Measurements from ENCODE around the gene AVPR2. TPM values are rescaled to one million over a fixed set of nuclear protein-coding genes. Genes with fewer than 3 reads are reported as not detected.

Gene AVPR2
- total and polyA plus RNA-seq, 10 of the 15 experiments (the other 5 are each of a cell fraction or from before 2014, with no cell fraction given), result 0.12 to 0.37 TPM; not detected in 8

DNA sequence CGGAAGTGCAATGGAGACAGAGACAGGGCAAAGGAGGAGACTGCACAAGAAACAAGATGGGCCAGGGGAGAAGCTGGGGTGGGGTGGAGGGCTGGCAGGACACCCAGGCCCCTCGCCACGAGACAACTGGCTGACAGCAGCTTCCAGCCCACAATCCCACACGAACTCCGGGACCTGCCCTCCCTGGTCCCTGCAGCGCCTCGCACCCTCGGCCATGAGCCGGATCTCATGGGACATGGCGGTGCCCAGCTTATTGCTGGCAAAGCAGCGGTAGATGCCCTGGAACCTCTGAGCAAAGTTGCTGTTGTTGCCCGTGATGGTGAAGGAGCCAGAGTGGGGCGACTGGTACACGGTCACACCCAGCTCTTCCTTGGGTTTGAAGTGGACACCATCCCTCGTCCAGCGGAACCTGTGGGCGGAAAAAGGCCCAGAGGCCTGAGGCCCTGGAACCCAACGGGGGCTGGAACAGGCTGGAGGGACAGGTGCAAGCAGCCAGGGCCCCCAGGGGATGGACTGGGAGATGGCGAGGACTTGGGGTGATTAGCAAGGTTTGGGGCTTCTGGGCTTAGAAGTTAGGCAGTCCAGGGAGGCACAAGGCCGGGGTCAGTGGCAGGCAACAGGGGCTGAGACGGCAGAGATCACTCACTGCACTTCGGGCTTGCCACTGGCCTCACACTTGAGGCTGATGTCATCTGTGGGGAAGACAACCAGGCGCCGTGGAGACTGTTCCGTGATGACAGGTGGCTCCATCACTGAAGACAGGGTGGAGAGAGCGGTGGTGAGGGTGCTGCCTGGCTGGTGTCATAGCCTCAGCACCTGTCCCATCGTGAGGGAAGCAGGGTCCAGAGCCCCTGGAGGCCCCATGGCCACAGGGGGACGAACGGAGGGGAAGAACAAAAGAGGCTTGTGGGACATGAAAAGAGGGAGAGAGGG is 32.3 kb upstream of the AVPR2 start:
- RAD21 ChIA-PET (ENCODE audit: unreplicated experiment), result no interaction called here
- Histone ChIP-seq H3K9me3 (replicated peaks; ENCODE audit: control insufficient read depth, insufficient read depth, low read length) (no peaks in the 10 kb centered on the region; the same call in 2 of the 3 replicates), H3K4me3 (no peak overlapping the region), H3K4me1 (ENCODE audit: control insufficient read depth, insufficient read depth, low read length) (no peaks in the 10 kb centered on the region), H4K20me1 (ENCODE audit: control insufficient read depth, insufficient read depth) (no peaks in the 10 kb centered on the region), H3K27ac (ENCODE audit: control insufficient read depth, insufficient read depth) (no peak overlapping the region), H3K36me3 (ENCODE audit: control insufficient read depth in 2 of 2, insufficient read depth in 2 of 2, low read length in 1 of 2) (no peaks in the 10 kb centered on the region), H3K27me3 (replicated peaks in 1 of 2; ENCODE audit: control insufficient read depth in 2 of 2, insufficient read depth in 2 of 2, low read length in 1 of 2) (peaks cover 2% of the 10 kb centered on the region in 2 experiments; a peak in 2 of 4 replicates), H3K4me2 (ENCODE audit: control insufficient read depth, insufficient read depth) (no peak overlapping the region), H2AFZ (ENCODE audit: control insufficient read depth, low read depth, low read length) (no peak overlapping the region), H3K9ac (ENCODE audit: control insufficient read depth, insufficient read depth, low read length) (no peak overlapping the region), H3K79me2 (ENCODE audit: control insufficient read depth, insufficient read depth, low read length) (no peaks in the 10 kb centered on the region)
- CTCF ChIA-PET, result interaction anchor here (0.6 kb wide), 1 partner anchor 187 kb away, joined by 3 read pairs; no protein-coding TSS in a partner anchor
- no TSS peak for BruUV-seq (replicated peaks)
- FAIRE-seq (no peak), DNase-seq (ENCODE audit: low read depth, low spot score) (no peak), ATAC-seq (no peak)
- TF ChIP-seq RFX5 (IDR thresholded peaks at IDR 0.05; ENCODE audit: low read depth, low read length) (no peak), MYB (IDR thresholded peaks at IDR 0.05; ENCODE audit: borderline replicate concordance, low read depth, low read length) (no peak), SPI1 (IDR thresholded peaks at IDR 0.05; ENCODE audit: borderline replicate concordance, insufficient read depth, low read depth, low read length) (no peak), TCF12 (IDR thresholded peaks at IDR 0.05; ENCODE audit: low read depth, low read length) (no peak), FOXM1 (IDR thresholded peaks at IDR 0.05; ENCODE audit: low read depth, low read length) (no peak), MYC (IDR thresholded peaks at IDR 0.05; ENCODE audit: insufficient read depth, insufficient read length, insufficient replicate concordance, low read length, severe bottlenecking) (no peak), PAX8 (IDR thresholded peaks at IDR 0.05) (no peak), CEBPB (IDR thresholded peaks at IDR 0.05; ENCODE audit: borderline replicate concordance in 1 of 2, low read depth in 2 of 2, low read length in 2 of 2) (no peak)
- TF ChIP-seq, protein P1, sequence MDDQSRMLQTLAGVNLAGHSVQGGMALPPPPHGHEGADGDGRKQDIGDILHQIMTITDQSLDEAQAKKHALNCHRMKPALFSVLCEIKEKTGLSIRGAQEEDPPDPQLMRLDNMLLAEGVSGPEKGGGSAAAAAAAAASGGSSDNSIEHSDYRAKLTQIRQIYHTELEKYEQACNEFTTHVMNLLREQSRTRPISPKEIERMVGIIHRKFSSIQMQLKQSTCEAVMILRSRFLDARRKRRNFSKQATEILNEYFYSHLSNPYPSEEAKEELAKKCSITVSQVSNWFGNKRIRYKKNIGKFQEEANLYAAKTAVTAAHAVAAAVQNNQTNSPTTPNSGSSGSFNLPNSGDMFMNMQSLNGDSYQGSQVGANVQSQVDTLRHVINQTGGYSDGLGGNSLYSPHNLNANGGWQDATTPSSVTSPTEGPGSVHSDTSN (IDR thresholded peaks at IDR 0.05; ENCODE audit: insufficient replicate concordance, low read depth, low read length), result no peak
- TF ChIP-seq, protein P2, sequence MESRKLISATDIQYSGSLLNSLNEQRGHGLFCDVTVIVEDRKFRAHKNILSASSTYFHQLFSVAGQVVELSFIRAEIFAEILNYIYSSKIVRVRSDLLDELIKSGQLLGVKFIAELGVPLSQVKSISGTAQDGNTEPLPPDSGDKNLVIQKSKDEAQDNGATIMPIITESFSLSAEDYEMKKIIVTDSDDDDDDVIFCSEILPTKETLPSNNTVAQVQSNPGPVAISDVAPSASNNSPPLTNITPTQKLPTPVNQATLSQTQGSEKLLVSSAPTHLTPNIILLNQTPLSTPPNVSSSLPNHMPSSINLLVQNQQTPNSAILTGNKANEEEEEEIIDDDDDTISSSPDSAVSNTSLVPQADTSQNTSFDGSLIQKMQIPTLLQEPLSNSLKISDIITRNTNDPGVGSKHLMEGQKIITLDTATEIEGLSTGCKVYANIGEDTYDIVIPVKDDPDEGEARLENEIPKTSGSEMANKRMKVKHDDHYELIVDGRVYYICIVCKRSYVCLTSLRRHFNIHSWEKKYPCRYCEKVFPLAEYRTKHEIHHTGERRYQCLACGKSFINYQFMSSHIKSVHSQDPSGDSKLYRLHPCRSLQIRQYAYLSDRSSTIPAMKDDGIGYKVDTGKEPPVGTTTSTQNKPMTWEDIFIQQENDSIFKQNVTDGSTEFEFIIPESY (IDR thresholded peaks at IDR 0.05), result no peak
- TF ChIP-seq, protein P3, sequence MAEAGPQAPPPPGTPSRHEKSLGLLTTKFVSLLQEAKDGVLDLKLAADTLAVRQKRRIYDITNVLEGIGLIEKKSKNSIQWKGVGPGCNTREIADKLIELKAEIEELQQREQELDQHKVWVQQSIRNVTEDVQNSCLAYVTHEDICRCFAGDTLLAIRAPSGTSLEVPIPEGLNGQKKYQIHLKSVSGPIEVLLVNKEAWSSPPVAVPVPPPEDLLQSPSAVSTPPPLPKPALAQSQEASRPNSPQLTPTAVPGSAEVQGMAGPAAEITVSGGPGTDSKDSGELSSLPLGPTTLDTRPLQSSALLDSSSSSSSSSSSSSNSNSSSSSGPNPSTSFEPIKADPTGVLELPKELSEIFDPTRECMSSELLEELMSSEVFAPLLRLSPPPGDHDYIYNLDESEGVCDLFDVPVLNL (IDR thresholded peaks at IDR 0.05; ENCODE audit: low read depth, low read length), result no peak
- in situ Hi-C loops (cut with MboI) (no loop called here), intact Hi-C loops (cut with micrococcal nuclease; ENCODE audit: unreplicated experiment) (no loop called here)
- 23% methylated on average over 28 of the region's 29 CpGs for WGBS (ENCODE audit: insufficient coverage, insufficient replicate concordance, low lambda C conversion rate, missing lambda C conversion rate)
- POLR2A ChIA-PET, result no interaction called here
- SMC1A ChIA-PET (ENCODE audit: uncharacterized antibody, unreplicated experiment), result no interaction called here
